HK-2 (cell line): ENCODE measurements around the gene HOGA1.
"Not testable (repeated sequence)": the region's sequence is repeated elsewhere in the genome, so short reads cannot be mapped to it uniquely, and the experiment has no call there.

Experiments used
- DNase-seq: peaks from one replicate; pipeline ENCODE4 v3.0.0-alpha.2; 2018; ENCODE audit not compliant: unreplicated experiment

The HOGA1 gene

GRCh38 chr10:97554336-97554735 is 29.9 kb upstream of the HOGA1 start:
- not testable (repeated sequence) for DNase-seq

GRCh38 chr10:97555541-97555940 is 28.6 kb upstream of the HOGA1 start:
- DNase-seq = not testable (repeated sequence)

- not testable (repeated sequence) for DNase-seq
Observed at GRCh38 chr10:97560731-97561381, 23.3 kb upstream of the HOGA1 start.

- DNase-seq = not testable (repeated sequence)
Observed at GRCh38 chr10:97561386-97562077, 22.7 kb upstream of the HOGA1 start.

GRCh38 chr10:97562329-97562728 is 21.9 kb upstream of the HOGA1 start:
- not testable (repeated sequence) for DNase-seq

DNA sequence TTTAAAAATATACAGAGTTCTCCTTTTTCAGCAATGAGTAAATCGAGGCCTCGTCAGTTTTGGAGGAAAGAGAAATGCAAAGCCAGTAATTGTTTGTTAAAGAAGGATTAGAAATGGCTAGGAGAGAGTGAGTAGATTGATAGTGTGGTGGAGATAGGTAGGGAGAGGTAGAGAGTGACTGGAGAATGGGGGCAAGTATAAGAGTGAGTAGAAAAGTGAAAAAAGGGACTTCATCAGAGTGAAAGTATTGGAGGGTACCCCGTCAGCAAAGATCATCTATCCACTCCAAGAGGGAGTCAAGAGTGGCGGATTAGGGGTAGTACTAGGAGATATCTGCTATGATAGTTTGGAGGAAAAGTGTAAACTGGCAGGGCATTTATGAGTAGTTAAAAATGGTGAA is 20.9 kb upstream of the HOGA1 start:
- DNase-seq = no peak

DNA sequence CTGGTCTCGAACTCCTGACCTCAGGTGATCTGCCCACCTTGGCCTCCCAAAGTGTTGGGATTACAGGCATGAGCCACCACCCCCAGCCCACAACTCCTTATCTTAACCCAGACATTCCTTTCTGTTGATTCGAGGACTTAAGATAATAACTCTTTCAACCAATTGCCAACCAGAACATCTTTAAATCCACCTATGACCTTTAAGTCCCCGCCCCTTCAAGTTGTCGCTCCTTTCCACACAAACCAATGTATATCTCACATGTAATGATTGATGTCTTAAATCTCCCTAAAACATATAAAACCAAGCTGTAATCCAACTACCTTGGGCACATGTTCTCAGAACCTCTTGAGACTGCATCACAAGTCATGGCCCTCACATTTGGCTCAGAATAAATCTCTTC is 19.4 kb upstream of the HOGA1 start:
- no peak for DNase-seq

DNA sequence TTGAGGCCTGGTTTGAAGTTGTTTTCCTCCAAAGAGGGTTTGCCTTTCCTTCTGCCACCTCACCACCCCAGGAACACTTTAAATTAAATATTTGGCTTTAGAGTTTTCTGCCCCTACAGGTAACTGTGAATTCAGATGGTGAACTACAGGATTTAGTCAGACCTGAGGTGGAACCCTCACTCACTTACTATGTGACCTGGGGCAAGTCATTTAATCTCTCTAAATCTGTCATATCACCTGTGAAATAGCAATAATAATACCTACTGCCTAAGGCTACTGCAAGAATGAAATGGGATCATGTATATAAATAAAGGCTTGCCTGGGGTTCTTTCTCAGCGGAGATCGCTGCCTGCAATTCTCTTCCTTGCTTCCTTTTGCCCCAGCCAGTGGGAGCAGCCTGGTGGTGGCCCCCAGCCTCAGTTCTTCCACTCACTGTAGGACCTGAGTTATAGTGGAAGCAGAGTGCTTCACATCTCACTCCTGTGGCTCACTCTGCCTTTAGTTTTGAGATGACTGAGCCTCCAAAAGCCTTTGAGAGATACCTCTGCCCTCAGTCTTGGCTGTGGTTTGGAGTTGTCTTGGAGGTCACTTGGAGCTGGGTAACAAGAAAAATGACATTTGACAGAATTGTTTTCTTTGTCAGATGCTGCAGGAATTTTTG is 17.7 kb upstream of the HOGA1 start:
- no peak for DNase-seq

- no peak for DNase-seq
Observed at GRCh38 chr10:97567891-97568290, 16.3 kb upstream of the HOGA1 start.

DNA sequence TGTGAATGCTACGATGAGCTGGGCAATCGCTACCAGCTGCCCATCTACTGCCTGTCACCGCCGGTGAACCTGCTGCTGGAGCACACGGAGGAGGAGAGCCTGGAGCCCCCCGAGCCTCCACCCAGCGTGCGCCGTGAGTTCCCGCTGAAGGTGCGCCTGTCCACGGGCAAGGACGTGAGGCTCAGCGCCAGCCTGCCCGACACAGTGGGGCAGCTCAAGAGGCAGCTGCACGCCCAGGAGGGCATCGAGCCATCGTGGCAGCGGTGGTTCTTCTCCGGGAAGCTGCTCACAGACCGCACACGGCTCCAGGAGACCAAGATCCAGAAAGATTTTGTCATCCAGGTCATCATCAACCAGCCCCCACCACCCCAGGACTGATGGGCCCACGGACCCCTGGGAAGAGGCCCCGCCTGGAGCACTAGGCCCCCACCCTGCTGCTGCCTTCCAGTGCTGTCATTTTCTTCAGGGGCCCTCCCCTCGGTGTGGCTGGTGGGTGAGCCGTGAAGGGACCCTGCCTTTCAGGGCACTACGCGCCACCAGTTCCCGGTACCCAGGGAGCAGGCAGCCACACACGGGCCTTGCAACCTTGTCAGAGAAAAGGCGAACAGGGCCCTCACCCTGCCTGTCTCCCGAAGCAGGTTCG is 13.9 kb upstream of the HOGA1 start:
- no peak for DNase-seq

DNA sequence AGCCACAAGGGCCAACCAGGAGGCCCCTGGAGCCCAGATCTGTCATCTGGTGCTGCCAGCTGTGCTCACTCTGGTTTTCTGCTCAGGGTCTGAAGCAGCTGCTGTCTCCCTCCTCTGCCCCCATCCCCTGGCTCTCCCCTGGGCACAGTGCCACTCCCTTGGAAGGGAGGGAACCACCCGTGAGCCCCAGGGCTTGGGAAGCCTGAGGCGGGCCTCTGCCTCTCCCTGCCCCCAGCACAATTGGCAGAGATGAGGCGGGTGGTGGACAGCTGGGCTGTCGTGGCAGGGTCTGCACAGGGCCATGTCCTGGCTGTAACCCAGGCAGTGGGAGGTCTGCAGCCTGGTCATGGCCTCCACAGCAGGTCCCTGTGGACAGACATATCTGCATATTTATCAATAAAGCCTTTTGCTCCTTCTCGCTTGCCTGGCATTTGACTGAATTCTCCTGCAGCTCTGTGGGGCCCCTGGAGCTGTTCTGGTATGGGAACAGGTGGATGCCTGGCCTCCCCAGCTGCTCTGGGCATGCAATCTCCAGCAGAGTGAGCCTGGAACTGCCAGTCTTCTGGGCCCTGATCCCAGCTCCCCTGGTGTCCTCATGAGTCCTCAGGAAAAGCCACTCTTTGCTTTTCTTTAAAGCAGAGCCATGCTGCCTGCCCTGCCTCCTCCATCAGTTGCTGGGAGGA is 13.3 kb upstream of the HOGA1 start:
- DNase-seq = no peak

DNA sequence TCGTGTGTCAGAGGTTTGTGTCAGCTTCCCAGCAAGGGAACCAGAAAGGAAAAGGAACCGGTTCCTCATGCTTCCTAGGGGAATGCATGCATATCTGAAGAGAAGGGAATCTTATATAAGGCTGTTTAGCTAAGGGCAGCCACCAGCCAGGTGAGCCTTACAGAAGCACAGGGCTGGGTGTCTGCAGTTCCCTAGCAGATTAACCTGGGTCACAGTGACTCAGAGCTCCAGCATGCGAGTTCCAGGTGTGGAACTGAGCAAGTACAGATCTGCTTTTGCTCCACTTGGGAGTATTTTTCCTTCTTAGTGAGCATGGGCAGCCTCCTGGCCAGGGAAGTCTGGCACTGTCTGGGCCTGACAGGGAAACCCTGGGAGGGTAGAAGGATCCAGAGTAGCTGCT is 12.6 kb upstream of the HOGA1 start:
- peak; percentile 37 for DNase-seq

- DNase-seq = peak; percentile 87
Observed at GRCh38 chr10:97572214-97572989, 11.8 kb upstream of the HOGA1 start, which contains the start of gene ANKRD2. TSS of gene ANKRD2 (plus strand) at chr10:97572779. CDS start at chr10:97572789, 10 bp downstream.

GRCh38 chr10:97573021-97573420 is 11.2 kb upstream of the HOGA1 start:
- peak; percentile 79 for DNase-seq

DNA sequence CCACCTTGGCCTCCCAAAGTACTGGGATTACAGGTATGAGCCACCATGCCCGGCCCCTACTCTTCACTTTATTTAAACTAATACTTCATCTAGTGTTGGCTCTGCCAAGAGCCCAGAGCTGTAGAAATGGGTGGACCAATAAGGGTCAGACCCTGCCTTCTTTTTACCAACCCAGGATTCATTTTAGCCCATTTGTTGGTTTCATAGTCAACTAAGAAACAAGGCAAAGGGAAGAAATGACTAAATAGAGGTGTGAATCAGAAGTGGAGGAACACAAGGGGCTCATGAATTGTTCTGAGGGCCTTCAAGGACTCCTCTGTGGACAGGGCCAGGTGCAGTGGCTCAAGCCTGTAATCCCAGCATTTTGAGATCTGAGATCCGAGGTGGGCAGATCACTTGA is 10.5 kb upstream of the HOGA1 start:
- DNase-seq = no peak

DNA sequence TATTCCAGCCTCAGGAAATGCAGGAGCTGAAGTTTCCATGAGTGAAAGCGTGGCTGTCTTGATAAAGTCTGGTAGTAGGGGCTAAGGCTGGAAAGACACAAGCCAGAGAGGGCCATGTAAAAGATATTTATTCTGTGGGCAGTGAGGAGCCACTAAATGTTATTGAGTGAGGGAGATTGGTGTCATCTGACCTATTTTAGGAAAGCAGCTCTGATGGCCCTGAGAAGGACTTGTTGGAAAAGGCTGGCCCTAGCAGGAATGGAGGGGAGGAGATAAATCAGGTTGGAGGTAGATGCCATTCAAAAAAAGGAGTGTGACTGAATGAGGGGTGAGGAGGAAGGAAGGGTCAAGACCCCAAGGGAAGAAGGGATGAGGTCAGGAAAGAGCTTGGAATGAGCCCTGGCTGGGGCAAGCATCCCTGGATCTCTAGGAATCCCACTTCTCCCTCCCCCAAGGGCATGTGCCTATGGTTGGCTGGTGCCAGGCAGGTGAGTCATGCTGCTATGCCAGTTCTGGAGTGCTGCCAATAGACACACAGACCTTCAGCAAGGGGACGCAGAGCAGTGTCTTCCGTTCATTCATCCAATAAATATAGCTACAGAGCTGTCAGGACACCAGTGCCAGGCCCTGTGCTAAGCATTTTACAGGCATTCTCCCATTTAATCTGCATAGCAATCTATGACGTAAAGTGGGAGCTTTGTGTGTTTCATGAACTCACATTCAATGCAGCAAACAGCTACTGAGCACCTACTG is 9.6 kb upstream of the HOGA1 start:
- peak; percentile 94 for DNase-seq

DNA sequence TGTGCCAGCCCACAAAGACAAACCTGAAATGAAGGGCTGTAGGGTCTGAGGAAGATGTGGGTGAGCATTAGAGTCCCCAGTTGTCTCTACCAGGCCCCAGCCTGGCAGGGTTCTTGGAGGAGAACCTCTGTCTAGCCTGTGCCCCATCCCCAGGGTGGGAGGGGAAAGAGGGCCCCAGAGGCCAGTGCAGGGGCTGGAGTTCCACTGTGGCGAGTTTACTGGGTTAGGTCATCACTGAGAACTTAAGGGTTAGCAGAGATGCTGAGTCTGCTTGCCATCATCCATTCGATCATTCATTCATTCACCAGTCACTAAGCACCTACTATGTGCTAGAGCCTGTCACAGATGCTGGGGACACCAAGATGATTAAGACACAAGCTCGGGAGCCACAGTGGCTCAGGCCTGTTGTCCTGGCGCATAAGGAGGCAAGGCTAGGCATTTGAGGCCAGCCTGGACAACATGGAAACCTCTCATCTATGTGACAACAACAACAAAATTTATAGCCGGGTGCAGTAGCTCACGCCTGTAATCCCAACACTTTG is 9.0 kb upstream of the HOGA1 start:
- peak; percentile 69 for DNase-seq

DNA sequence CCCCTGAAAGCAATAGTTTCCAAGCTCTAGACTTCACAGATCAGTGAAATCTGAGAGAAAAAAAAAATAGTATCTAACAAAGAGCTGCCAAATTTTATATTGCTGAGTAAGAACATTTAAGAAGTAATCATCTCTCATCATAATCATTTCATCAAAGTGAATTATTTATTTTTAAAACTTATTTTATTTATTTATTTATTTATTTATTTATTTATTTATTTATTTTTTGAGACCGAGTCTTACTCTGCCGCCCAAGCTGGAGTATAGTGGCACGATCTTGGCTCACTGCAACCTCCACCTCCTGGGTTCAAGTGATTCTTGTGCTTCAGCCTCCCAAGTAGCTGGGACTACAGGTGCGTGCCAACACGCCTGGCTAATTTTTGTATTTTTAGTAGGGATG is 7.7 kb upstream of the HOGA1 start:
- DNase-seq = not testable (repeated sequence)

DNA sequence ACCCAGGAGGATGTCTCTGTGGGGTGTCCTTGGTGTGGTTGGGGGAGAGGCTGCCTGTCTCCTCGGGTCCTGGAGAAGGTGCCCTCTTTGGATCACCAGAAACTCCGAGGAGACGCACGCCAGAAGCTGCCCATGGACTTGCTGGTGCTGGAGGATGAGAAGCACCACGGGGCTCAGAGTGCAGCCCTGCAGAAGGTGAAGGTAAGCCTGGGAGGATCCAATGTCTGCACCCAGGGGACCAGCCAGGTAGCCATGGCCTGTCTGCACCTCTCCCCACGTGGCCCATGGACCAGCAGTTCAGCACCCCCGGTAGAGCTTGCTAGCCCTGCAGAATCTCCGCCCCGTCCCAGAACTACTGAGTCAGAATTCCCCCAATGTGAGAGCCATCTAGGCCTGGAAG is 6.5 kb upstream of the HOGA1 start:
- DNase-seq = no peak
